ENCODE data around the gene XAGE2. TPM values are rescaled to one million over a fixed set of nuclear protein-coding genes. Genes with fewer than 3 reads are reported as not detected.

The XAGE2 gene
- total and polyA plus RNA-seq, 9 of the 15 experiments (the other 6 are each of a cell fraction or from before 2014, with no cell fraction given): 0.14 to 0.36 (median 0.21) TPM; not detected in 6

- CTCF ChIA-PET (ENCODE audit: low intra/inter-chr PET ratio): no interaction called here
- WGBS (ENCODE audit: insufficient coverage, low coverage, missing lambda C conversion rate): 4% methylated on average over 3 of the region's 7 CpGs
- in situ Hi-C loops (cut with MboI): no loop called here
Observed at GRCh38 chrX:52380993-52381392, 12.2 kb downstream of the XAGE2 start.

More at GRCh38 chrX:52380993-52381392, 12.2 kb downstream of the XAGE2 start:
- no peak overlapping the region for H3K27ac ChIP-seq (ENCODE audit: extremely low read depth, low read depth, low read length)
- no peak overlapping the region for H3K9ac ChIP-seq (ENCODE audit: insufficient read depth in 1 of 2, low read depth in 2 of 2, low read length in 2 of 2)
- intact Hi-C loops (cut with micrococcal nuclease): no loop called here
- POLR2A ChIA-PET: no interaction called here
- H3K79me2 ChIP-seq (ENCODE audit: control insufficient read depth, insufficient read depth, low read length): no peaks in the 10 kb centered on the region
- H3K4me2 ChIP-seq (ENCODE audit: insufficient read depth, low read length): no peak overlapping the region
- BruUV-seq (replicated peaks): no TSS peak
- no peaks in the 10 kb centered on the region for H3K36me3 ChIP-seq (ENCODE audit: control insufficient read depth, insufficient read depth, low read length)
- no peak for TF ChIP-seq POLR3A (IDR thresholded peaks at IDR 0.05; ENCODE audit: borderline replicate concordance, extremely low read depth, insufficient read depth, insufficient read length)
- no peak for TF ChIP-seq ZNF134 (CRISPR knock-in tag; conservative IDR thresholded peaks at IDR 0.05)
- TF ChIP-seq PRDM10 (IDR thresholded peaks at IDR 0.05; ENCODE audit: partially characterized antibody): no peak
- no peak for TF ChIP-seq BRD4 (IDR thresholded peaks at IDR 0.05)
- TF ChIP-seq CTCFL (IDR thresholded peaks at IDR 0.05; ENCODE audit: borderline replicate concordance, insufficient read depth, low read depth, low read length, poor library complexity, severe bottlenecking): no peak
- TF ChIP-seq EWSR1 (IDR thresholded peaks at IDR 0.05; ENCODE audit: borderline replicate concordance, low read depth, partially characterized antibody): no peak
- TF ChIP-seq HBP1 (CRISPR knock-in tag; IDR thresholded peaks at IDR 0.05): no peak
- no peak overlapping the region for H3K4me3 ChIP-seq
- no peaks in the 10 kb centered on the region; a peak in 1 of 5 replicates for H3K4me1 ChIP-seq (replicated peaks in 1 of 2; ENCODE audit: control insufficient read depth in 2 of 2, insufficient read depth in 2 of 2, low read length in 2 of 2)
- H2AFZ ChIP-seq (ENCODE audit: low read depth, low read length): no peak overlapping the region
- no peaks in the 10 kb centered on the region for H4K20me1 ChIP-seq (replicated peaks; ENCODE audit: control insufficient read depth, insufficient read depth, low read length)
- FAIRE-seq (no peak), DNase-seq (ENCODE audit: extremely low read depth in 1 of 4, low spot score in 3 of 4) (no peak), ATAC-seq (no peak)
- H3K27me3 ChIP-seq (ENCODE audit: control insufficient read depth in 2 of 2, insufficient read depth in 2 of 2, low read length in 2 of 2): no peaks in the 10 kb centered on the region
- H3K9me1 ChIP-seq (ENCODE audit: control insufficient read depth, insufficient read depth, low read length): no peaks in the 10 kb centered on the region
- H3K9me3 ChIP-seq (replicated peaks; ENCODE audit: control insufficient read depth, insufficient read depth, low read depth, low read length): no peaks in the 10 kb centered on the region
